OCI-LY1 (cell line): ENCODE results near the gene C2CD3.

Source experiments
- H2AFZ ChIP-seq: fragments of 200-600 bp; sonication (generic), shearing (Covaris generic); 2 replicates; pipeline ENCODE4 v1.6.0; 2014; ENCODE audit warnings: antibody characterized with exemption, mild to moderate bottlenecking, low read length
- H3F3A ChIP-seq: fragments of 200-600 bp; sonication (generic), shearing (Covaris generic); 2 replicates; pipeline ENCODE4 v1.6.0; 2014; ENCODE audit warnings: mild to moderate bottlenecking, antibody characterized with exemption, low read length, moderate library complexity; ENCODE audit not compliant: insufficient read depth
- H3K27ac ChIP-seq: fragments of 200-600 bp; sonication (generic); 2 replicates; pipeline ENCODE4 v1.5.1; 2014; ENCODE audit warnings: low read length, mixed run types, mild to moderate bottlenecking, low read depth; ENCODE audit not compliant: poor library complexity, severe bottlenecking
- H3K27me3 ChIP-seq: fragments of 200-600 bp; sonication (generic); 2 replicates; pipeline ENCODE4 v1.6.0; 2014; ENCODE audit warnings: antibody characterized with exemption, mild to moderate bottlenecking, low read length, moderate library complexity; ENCODE audit not compliant: insufficient read depth
- H3K36me3 ChIP-seq: fragments of 200-600 bp; sonication (generic); 2 replicates; pipeline ENCODE4 v1.6.1; 2014; ENCODE audit warnings: mild to moderate bottlenecking, antibody characterized with exemption, low read length, moderate library complexity, mixed read lengths; ENCODE audit not compliant: insufficient read depth
- H3K4me1 ChIP-seq: fragments of 200-600 bp; sonication (generic); 2 replicates; pipeline ENCODE4 v1.5.1; 2014; ENCODE audit warnings: mild to moderate bottlenecking, low read length, moderate library complexity; ENCODE audit not compliant: insufficient read depth, severe bottlenecking
- H3K4me2 ChIP-seq: fragments of 200-600 bp; sonication (generic), shearing (Covaris generic); 2 replicates; pipeline ENCODE4 v1.6.1; 2014; ENCODE audit warnings: low read length
- H3K4me3 ChIP-seq: fragments of 200-600 bp; sonication (generic); 2 replicates; pipeline ENCODE4 v1.5.1; 2014; ENCODE audit warnings: low read length, low read depth, mild to moderate bottlenecking, mixed read lengths; ENCODE audit not compliant: poor library complexity, severe bottlenecking
- H3K79me2 ChIP-seq: fragments of 200-600 bp; shearing (Covaris generic); 2 replicates; pipeline ENCODE4 v1.6.1; 2016; ENCODE audit warnings: mixed run types, low read length, mixed read lengths; ENCODE audit not compliant: insufficient read depth
- H3K9ac ChIP-seq: fragments of 200-600 bp; sonication (generic), shearing (Covaris generic); 2 replicates; pipeline ENCODE4 v1.6.1; 2014; ENCODE audit warnings: mild to moderate bottlenecking, low read length, mixed read lengths
- H3K9me2 ChIP-seq: fragments of 200-600 bp; sonication (generic), shearing (Covaris generic); 2 replicates; pipeline ENCODE4 v1.6.1; 2014; ENCODE audit warnings: low read depth, mild to moderate bottlenecking, low read length, mixed read lengths
- H3K9me3 ChIP-seq: fragments of 200-600 bp; shearing (Covaris generic); 2 replicates; pipeline ENCODE4 v1.6.1; 2014; ENCODE audit warnings: low read length, mixed read lengths
- H4K20me1 ChIP-seq: fragments of 200-600 bp; sonication (generic), shearing (Covaris generic); 2 replicates; pipeline ENCODE4 v1.6.0; 2016; ENCODE audit warnings: mild to moderate bottlenecking, low read length; ENCODE audit not compliant: insufficient read depth
- CTCF ChIP-seq: fragments of 200-600 bp; sonication (generic), shearing (Covaris generic); IDR thresholded peaks from 2 replicates; pipeline ENCODE4 v1.5.1; 2017; ENCODE audit warnings: mild to moderate bottlenecking, antibody characterized with exemption, low read length, moderate library complexity, mixed read lengths
- EZH2 ChIP-seq: fragments of 200-600 bp; sonication (generic), shearing (Covaris generic); IDR thresholded peaks from 2 replicates; pipeline ENCODE4 v1.8.0; 2017; ENCODE audit warnings: borderline replicate concordance, mixed run types, mild to moderate bottlenecking, antibody characterized with exemption, low read length, moderate library complexity, mixed read lengths

The C2CD3 gene

GRCh38 chr11:74185285-74185684 is 14.5 kb upstream of the C2CD3 start:
- Histone ChIP-seq H3F3A (no peaks in the 10 kb centered on the region), H3K27ac (no peak overlapping the region), H3K79me2 (peaks cover 5% of the 10 kb centered on the region)

GRCh38 chr11:74182635-74183034 is 11.8 kb upstream of the C2CD3 start:
- Histone ChIP-seq H2AFZ (no peak overlapping the region), H3K4me3 (no peak overlapping the region), H3K27me3 (no peaks in the 10 kb centered on the region), H3K9ac (no peak overlapping the region), H3K9me3 (no peaks in the 10 kb centered on the region), H3F3A (no peaks in the 10 kb centered on the region), H3K36me3 (peaks cover 6% of the 10 kb centered on the region), H3K79me2 (peaks cover 21% of the 10 kb centered on the region), H3K4me2 (no peak overlapping the region), H3K9me2 (no peaks in the 10 kb centered on the region), H4K20me1 (no peaks in the 10 kb centered on the region), H3K4me1 (peaks cover 14% of the 10 kb centered on the region), H3K27ac (no peak overlapping the region)
- TF ChIP-seq EZH2: no peak

More at GRCh38 chr11:74185285-74185684, 14.5 kb upstream of the C2CD3 start:
- H2AFZ ChIP-seq: no peak overlapping the region
- H3K4me3 ChIP-seq: no peak overlapping the region
- H3K4me1 ChIP-seq: peaks cover 14% of the 10 kb centered on the region
- H3K4me2 ChIP-seq: no peak overlapping the region
- H3K27me3 ChIP-seq: no peaks in the 10 kb centered on the region
- TF ChIP-seq EZH2 (no peak), CTCF (no peak)
- peaks cover 18% of the 10 kb centered on the region for H3K36me3 ChIP-seq
- H3K9me3 ChIP-seq: no peaks in the 10 kb centered on the region
- H3K9ac ChIP-seq: no peak overlapping the region
- H3K9me2 ChIP-seq: no peaks in the 10 kb centered on the region
- no peaks in the 10 kb centered on the region for H4K20me1 ChIP-seq

- Histone ChIP-seq H3F3A (no peaks in the 10 kb centered on the region), H3K36me3 (peaks cover 5% of the 10 kb centered on the region; the same call in 1 of the 2 replicates), H3K4me1 (peaks cover 3% of the 10 kb centered on the region), H3K9me2 (no peaks in the 10 kb centered on the region), H3K27ac (no peak overlapping the region), H3K9me3 (no peaks in the 10 kb centered on the region), H3K27me3 (no peaks in the 10 kb centered on the region), H4K20me1 (no peaks in the 10 kb centered on the region), H3K9ac (no peak overlapping the region), H3K4me3 (no peak overlapping the region), H3K79me2 (peaks cover 16% of the 10 kb centered on the region; the same call in 1 of the 2 replicates), H2AFZ (no peak overlapping the region), H3K4me2 (no peak overlapping the region)
- TF ChIP-seq CTCF (no peak), EZH2 (no peak)
Observed at GRCh38 chr11:74179234-74180052, 8.6 kb upstream of the C2CD3 start.

- H3K27ac ChIP-seq: no peak overlapping the region
- no peak overlapping the region for H2AFZ ChIP-seq
- H3K9me2 ChIP-seq: no peaks in the 10 kb centered on the region
- no peak overlapping the region for H3K4me2 ChIP-seq
- H4K20me1 ChIP-seq: no peaks in the 10 kb centered on the region
- peaks cover 15% of the 10 kb centered on the region; the same call in 1 of the 2 replicates for H3K36me3 ChIP-seq
- no peaks in the 10 kb centered on the region for H3K27me3 ChIP-seq
- peaks cover 32% of the 10 kb centered on the region for H3K79me2 ChIP-seq
- TF ChIP-seq CTCF (no peak), EZH2 (no peak)
- H3K9ac ChIP-seq: no peak overlapping the region
- H3K9me3 ChIP-seq: no peaks in the 10 kb centered on the region
- H3K4me3 ChIP-seq: no peak overlapping the region
- H3K4me1 ChIP-seq: peaks cover 23% of the 10 kb centered on the region
- H3F3A ChIP-seq: no peaks in the 10 kb centered on the region
Observed at GRCh38 chr11:74175920-74176319, 5.1 kb upstream of the C2CD3 start.
